ENCODE measurements around the gene IFT88.

- TF ChIP-seq KDM1A (IDR thresholded peaks at IDR 0.05; ENCODE audit: borderline replicate concordance, low read length): no peak
- no peak for TF ChIP-seq EGR1 (IDR thresholded peaks at IDR 0.05; ENCODE audit: borderline replicate concordance, low read depth, low read length)
- TF ChIP-seq SIN3A (conservative IDR thresholded peaks at IDR 0.05 in 1 of 2, IDR thresholded peaks at IDR 0.05 in 1 of 2; ENCODE audit: low read depth in 1 of 2, low read length in 2 of 2): no peak
- no peak for TF ChIP-seq CTCF (IDR thresholded peaks at IDR 0.05; ENCODE audit: control extremely low read depth in 1 of 3, insufficient read depth in 1 of 3, low read depth in 1 of 3, low read length in 3 of 3)
- TF ChIP-seq MAX (IDR thresholded peaks at IDR 0.05): no peak
- no peak for TF ChIP-seq SRF (IDR thresholded peaks at IDR 0.05; ENCODE audit: low read depth, low read length)
- no peak for TF ChIP-seq TEAD4 (IDR thresholded peaks at IDR 0.05; ENCODE audit: low read depth, low read length)
- TF ChIP-seq POLR2A (IDR thresholded peaks at IDR 0.05; ENCODE audit: control extremely low read depth in 1 of 2, low read depth in 2 of 2, low read length in 2 of 2): no peak
- no peak for TF ChIP-seq TAF7 (optimal IDR thresholded peaks at IDR 0.05; ENCODE audit: borderline replicate concordance, low read depth, low read length)
- TF ChIP-seq CEBPB (IDR thresholded peaks at IDR 0.05; ENCODE audit: low read depth, low read length): no peak
- TF ChIP-seq CHD2 (IDR thresholded peaks at IDR 0.05; ENCODE audit: low read length): no peak
- no peak for TF ChIP-seq EZH2 (IDR thresholded peaks at IDR 0.05; ENCODE audit: low read depth, low read length, severe bottlenecking)
- TF ChIP-seq PHF8 (conservative IDR thresholded peaks at IDR 0.05; ENCODE audit: low read depth, low read length): no peak
Observed at GRCh38 chr13:20550799-20551198, 16.2 kb upstream of the IFT88 start.

Data from H1 (cell line).